Skeletal muscle tissue (tissue), 4 donors: ENCODE data around the gene ADAT2. TPM values are rescaled to one million over a fixed set of nuclear protein-coding genes. Genes with fewer than 3 reads are reported as not detected.

Experiments
- H3K27ac ChIP-seq: one replicate; pipeline ENCODE4 v1.7.0; 2013; ENCODE audit warnings: mild to moderate bottlenecking, low read depth, low read length, inconsistent platforms
- H3K27me3 ChIP-seq, 3 donors: one replicate each; pipeline ENCODE4 v1.7.0; 2013; ENCODE audit warnings: low read length in 3 of 3; ENCODE audit not compliant: control insufficient read depth in 3 of 3, insufficient read depth in 3 of 3
- H3K36me3 ChIP-seq, 3 donors: one replicate each; pipeline ENCODE4 v1.7.0; 2013; ENCODE audit warnings: low read length in 3 of 3; ENCODE audit not compliant: control insufficient read depth in 3 of 3, insufficient read depth in 3 of 3
- H3K4me1 ChIP-seq, 3 donors: one replicate each; pipeline ENCODE4 v1.7.0; 2013; ENCODE audit warnings: low read length in 3 of 3, mild to moderate bottlenecking in 3 of 3; ENCODE audit not compliant: control insufficient read depth in 3 of 3, insufficient read depth in 3 of 3
- H3K4me3 ChIP-seq, 3 donors: one replicate each; pipeline ENCODE4 v1.7.0; 2013; ENCODE audit warnings: low read length in 3 of 3
- H3K9ac ChIP-seq, 3 donors: one replicate each; pipeline ENCODE4 v1.7.0; 2013; ENCODE audit warnings: low read length in 3 of 3, mild to moderate bottlenecking in 3 of 3, moderate library complexity in 2 of 3, low read depth in 1 of 3
- H3K9me3 ChIP-seq, 3 donors: one replicate each; pipeline ENCODE4 v1.7.0; 2013; ENCODE audit warnings: low read length in 3 of 3; ENCODE audit not compliant: control insufficient read depth in 3 of 3
- total RNA-seq: library from RNA; depleted of rRNA; stranded (reverse); fragments of >200 nt; gene quantifications from one replicate; pipeline ENCODE4 v1.2.3, GENCODE V29; 2014
- donor health status: Osteomylitis.

The ADAT2 gene
- total RNA-seq, 1 donor from 2014 or later: 5.7 TPM

- H3K27ac ChIP-seq: no peak overlapping the region
- no peak overlapping the region for H3K4me3 ChIP-seq
- H3K27me3 ChIP-seq: no peaks in the 10 kb centered on the region
- H3K9me3 ChIP-seq: no peaks in the 10 kb centered on the region
- H3K9ac ChIP-seq: no peak overlapping the region
- no peaks in the 10 kb centered on the region for H3K4me1 ChIP-seq
- H3K36me3 ChIP-seq: peaks cover 0 to 8% (median 2%) of the 10 kb centered on the region in 3 donors
Observed at GRCh38 chr6:143443096-143443495, 7.4 kb downstream of the ADAT2 start.

GRCh38 chr6:143441680-143442545 lies 8.6 kb downstream of the ADAT2 start:
- Histone ChIP-seq H3K4me3 (no peak overlapping the region), H3K27me3 (no peaks in the 10 kb centered on the region), H3K9ac (no peak overlapping the region), H3K4me1 (no peaks in the 10 kb centered on the region), H3K27ac (no peak overlapping the region), H3K36me3 (peaks cover 0 to 8% (median 2%) of the 10 kb centered on the region in 3 donors), H3K9me3 (no peaks in the 10 kb centered on the region)

GRCh38 chr6:143441010-143441409 lies 9.5 kb downstream of the ADAT2 start:
- no peak overlapping the region for H3K4me3 ChIP-seq
- H3K27ac ChIP-seq: no peak overlapping the region
- H3K4me1 ChIP-seq: no peaks in the 10 kb centered on the region
- H3K27me3 ChIP-seq: no peaks in the 10 kb centered on the region
- H3K9me3 ChIP-seq: no peaks in the 10 kb centered on the region
- H3K36me3 ChIP-seq: peaks cover 0 to 13% (median 2%) of the 10 kb centered on the region in 3 donors
- no peak overlapping the region for H3K9ac ChIP-seq

- H3K36me3 ChIP-seq: peaks cover 2 to 10% (median 4%) of the 10 kb centered on the region in 3 donors
- no peak overlapping the region for H3K9ac ChIP-seq
- H3K27me3 ChIP-seq: no peaks in the 10 kb centered on the region
- no peaks in the 10 kb centered on the region for H3K4me1 ChIP-seq
- H3K9me3 ChIP-seq: no peaks in the 10 kb centered on the region
- no peak overlapping the region for H3K4me3 ChIP-seq
- H3K27ac ChIP-seq: no peak overlapping the region
Observed at GRCh38 chr6:143432588-143432987, 17.9 kb downstream of the ADAT2 start.

GRCh38 chr6:143431226-143431625 lies 19.3 kb downstream of the ADAT2 start:
- H3K4me3 ChIP-seq: no peak overlapping the region
- H3K4me1 ChIP-seq: no peaks in the 10 kb centered on the region
- no peaks in the 10 kb centered on the region for H3K27me3 ChIP-seq
- no peak overlapping the region for H3K9ac ChIP-seq
- no peak overlapping the region for H3K27ac ChIP-seq
- no peaks in the 10 kb centered on the region for H3K9me3 ChIP-seq
- peaks cover 2 to 7% (median 4%) of the 10 kb centered on the region in 3 donors for H3K36me3 ChIP-seq

- Histone ChIP-seq H3K9ac (no peak overlapping the region), H3K27ac (no peak overlapping the region), H3K36me3 (peaks cover 2 to 6% (median 4%) of the 10 kb centered on the region in 3 donors), H3K4me3 (no peak overlapping the region), H3K27me3 (no peaks in the 10 kb centered on the region), H3K4me1 (no peaks in the 10 kb centered on the region), H3K9me3 (no peaks in the 10 kb centered on the region)
Observed at GRCh38 chr6:143429970-143430369, 20.5 kb downstream of the ADAT2 start.

- Histone ChIP-seq H3K9ac (no peak overlapping the region), H3K27me3 (no peaks in the 10 kb centered on the region), H3K27ac (no peak overlapping the region)
Observed at GRCh38 chr6:143427109-143427817, 23.2 kb downstream of the ADAT2 start.

GRCh38 chr6:143426026-143426425 lies 24.5 kb downstream of the ADAT2 start:
- Histone ChIP-seq H3K4me1 (no peaks in the 10 kb centered on the region), H3K27me3 (no peaks in the 10 kb centered on the region), H3K9ac (no peak overlapping the region), H3K4me3 (no peak overlapping the region), H3K9me3 (no peaks in the 10 kb centered on the region), H3K27ac (no peak overlapping the region), H3K36me3 (peaks cover 0 to 3% (median 0%) of the 10 kb centered on the region in 3 donors)

More at GRCh38 chr6:143427109-143427817, 23.2 kb downstream of the ADAT2 start:
- H3K4me1 ChIP-seq: no peaks in the 10 kb centered on the region
- no peak overlapping the region for H3K4me3 ChIP-seq
- peaks cover 0 to 6% (median 4%) of the 10 kb centered on the region in 3 donors for H3K36me3 ChIP-seq
- H3K9me3 ChIP-seq: no peaks in the 10 kb centered on the region

- no peak overlapping the region for H3K27ac ChIP-seq
- no peaks in the 10 kb centered on the region for H3K36me3 ChIP-seq
- no peaks in the 10 kb centered on the region for H3K27me3 ChIP-seq
- H3K4me1 ChIP-seq: no peaks in the 10 kb centered on the region
- H3K9ac ChIP-seq: no peak overlapping the region
- H3K9me3 ChIP-seq: no peaks in the 10 kb centered on the region
- H3K4me3 ChIP-seq: no peak overlapping the region
Observed at GRCh38 chr6:143419526-143419925, 31.0 kb downstream of the ADAT2 start.

- H3K9ac ChIP-seq: no peak overlapping the region
- no peaks in the 10 kb centered on the region for H3K9me3 ChIP-seq
- no peaks in the 10 kb centered on the region for H3K27me3 ChIP-seq
- H3K4me1 ChIP-seq: no peaks in the 10 kb centered on the region
- H3K4me3 ChIP-seq: no peak overlapping the region
- H3K36me3 ChIP-seq: no peaks in the 10 kb centered on the region
- no peak overlapping the region for H3K27ac ChIP-seq
Observed at GRCh38 chr6:143414769-143415168, 35.7 kb downstream of the ADAT2 start.
